Common myeloid progenitor, CD34-positive (primary cell): ENCODE results near the gene WIPI1.

Source experiments
- CTCF ChIA-PET: fragments of 350-600 bp; sonication (Branson Sonifier 250); formaldehyde crosslinking; loops from one replicate; lab custom pipeline; 2021; ENCODE audit warnings: antibody characterized with exemption; lab: Charles Lee
- POLR2A ChIA-PET: fragments of 350-600 bp; sonication (Branson Sonifier 250); formaldehyde crosslinking; loops from one replicate; lab custom pipeline; 2021; ENCODE audit warnings: antibody characterized with exemption; lab: Charles Lee
- DNase-seq, 3 donors: peaks; one replicate each; pipeline versions ENCODE4 v3.0.0 to v3.0.0-alpha.2; 2013
- H3K27ac ChIP-seq, 2 experiments: 1 replicate in 1 of 2; 2 replicates in 1 of 2; pipeline ENCODE4 v1.7.0; 2013; ENCODE audit warnings: inconsistent platforms in 2 of 2, low read length in 2 of 2, mild to moderate bottlenecking in 2 of 2, low read depth in 1 of 2, moderate library complexity in 1 of 2; ENCODE audit not compliant: severe bottlenecking in 2 of 2, insufficient read depth in 1 of 2, poor library complexity in 1 of 2
- H3K27me3 ChIP-seq, 5 experiments: replicated peaks in 2 of 5; 1 replicate in 3 of 5; 2 replicates in 2 of 5; pipeline versions ENCODE4 v1.6.1 to v1.7.0; 2013; ENCODE audit warnings: low read length in 4 of 5, mild to moderate bottlenecking in 2 of 5, moderate library complexity in 2 of 5, inconsistent platforms in 1 of 5; ENCODE audit not compliant: insufficient read depth in 5 of 5, control insufficient read depth in 4 of 5
- H3K36me3 ChIP-seq, 4 experiments: 1 replicate in 2 of 4; 2 replicates in 2 of 4; pipeline versions ENCODE4 v1.6.1 to v1.7.0; 2013; ENCODE audit warnings: low read length in 3 of 4, control low read depth in 1 of 4, mild to moderate bottlenecking in 1 of 4; ENCODE audit not compliant: control insufficient read depth in 4 of 4, insufficient read depth in 4 of 4
- H3K4me1 ChIP-seq, 4 experiments: 1 replicate in 3 of 4; 2 replicates in 1 of 4; pipeline versions ENCODE4 v1.6.1 to v1.7.1; 2013; ENCODE audit warnings: low read length in 3 of 4, mild to moderate bottlenecking in 3 of 4, control low read depth in 1 of 4, inconsistent platforms in 1 of 4, moderate library complexity in 1 of 4; ENCODE audit not compliant: control insufficient read depth in 4 of 4, insufficient read depth in 4 of 4; ENCODE audit errors: control extremely low read depth in 1 of 4
- H3K4me3 ChIP-seq, 7 experiments: 1 replicate in 4 of 7; 2 replicates in 3 of 7; pipeline versions ENCODE4 v1.5.1 to v1.7.0; 2013; ENCODE audit warnings: mild to moderate bottlenecking in 7 of 7, low read length in 6 of 7, moderate library complexity in 6 of 7, inconsistent platforms in 2 of 7, low read depth in 2 of 7, control low read depth in 1 of 7; ENCODE audit not compliant: insufficient read depth in 4 of 7, control insufficient read depth in 1 of 7; ENCODE audit errors: extremely low read depth in 1 of 7
- H3K9me3 ChIP-seq, 5 experiments: 1 replicate in 4 of 5; 2 replicates in 1 of 5; pipeline versions ENCODE4 v1.6.1 to v1.7.1; 2013; ENCODE audit warnings: low read length in 4 of 5, mild to moderate bottlenecking in 2 of 5, inconsistent platforms in 1 of 5, low read depth in 1 of 5, moderate library complexity in 1 of 5; ENCODE audit not compliant: control insufficient read depth in 4 of 5, insufficient read depth in 2 of 5; ENCODE audit errors: control extremely low read depth in 1 of 5
- WGBS: methylation state at CpG from one replicate; pipeline ENCODE4 v1.1.5; 2013; ENCODE audit not compliant: insufficient coverage; 5-methylcytosine and 5-hydroxymethylcytosine counted together

WIPI1 gene

GRCh38 chr17:68431045-68431608 lies 26.2 kb downstream of the WIPI1 start:
- Histone ChIP-seq H3K27ac (no peak overlapping the region), H3K4me1 (peaks cover 0 to 6% (median 3%) of the 10 kb centered on the region in 4 experiments), H3K27me3 (no peaks in the 10 kb centered on the region), H3K9me3 (no peaks in the 10 kb centered on the region), H3K4me3 (no peak overlapping the region), H3K36me3 (peaks cover 0 to 18% (median 2%) of the 10 kb centered on the region in 4 experiments)
- 100% methylated on average over 10 of the region's 13 CpGs for WGBS
- ChIA-PET POLR2A (no interaction called here), CTCF (interaction anchor here (0.7 to 3.1 kb wide), 9 partner anchors 12 to 247 kb away, joined by 3 to 22 read pairs (median 3); no protein-coding TSS in a partner anchor)
- no peak for DNase-seq

- H3K27ac ChIP-seq, result no peak overlapping the region
- ChIA-PET POLR2A (no interaction called here), CTCF (interaction anchor here (1.8 kb wide), 1 partner anchor 32 kb away, joined by 7 read pairs; no protein-coding TSS in a partner anchor)
- 99% methylated on average over 10 of the region's 11 CpGs for WGBS
- no peak overlapping the region for H3K4me3 ChIP-seq
- no peak for DNase-seq
- H3K36me3 ChIP-seq, result peaks cover 0 to 13% (median 2%) of the 10 kb centered on the region in 4 experiments
- no peaks in the 10 kb centered on the region for H3K27me3 ChIP-seq
- no peaks in the 10 kb centered on the region for H3K9me3 ChIP-seq
- no peaks in the 10 kb centered on the region for H3K4me1 ChIP-seq
Measured at GRCh38 chr17:68429881-68430280, 27.4 kb downstream of the WIPI1 start.

- no peaks in the 10 kb centered on the region for H3K4me1 ChIP-seq
- H3K4me3 ChIP-seq, result no peak overlapping the region
- DNase-seq, result no peak
- no peaks in the 10 kb centered on the region for H3K9me3 ChIP-seq
- peaks cover 0 to 13% (median 2%) of the 10 kb centered on the region in 4 experiments for H3K36me3 ChIP-seq
- ChIA-PET CTCF (interaction anchor here (1.2 to 1.6 kb wide), 3 partner anchors 11 to 229 kb away, joined by 4 to 7 read pairs (median 5); no protein-coding TSS in a partner anchor), POLR2A (interaction anchor here (0.8 kb wide), 1 partner anchor 12 kb away, joined by 3 read pairs; no protein-coding TSS in a partner anchor)
- H3K27me3 ChIP-seq, result no peaks in the 10 kb centered on the region
- WGBS, result 96% methylated on average over 14 of the region's 14 CpGs
- no peak overlapping the region for H3K27ac ChIP-seq
Measured at GRCh38 chr17:68428498-68429172, 28.7 kb downstream of the WIPI1 start.

DNA sequence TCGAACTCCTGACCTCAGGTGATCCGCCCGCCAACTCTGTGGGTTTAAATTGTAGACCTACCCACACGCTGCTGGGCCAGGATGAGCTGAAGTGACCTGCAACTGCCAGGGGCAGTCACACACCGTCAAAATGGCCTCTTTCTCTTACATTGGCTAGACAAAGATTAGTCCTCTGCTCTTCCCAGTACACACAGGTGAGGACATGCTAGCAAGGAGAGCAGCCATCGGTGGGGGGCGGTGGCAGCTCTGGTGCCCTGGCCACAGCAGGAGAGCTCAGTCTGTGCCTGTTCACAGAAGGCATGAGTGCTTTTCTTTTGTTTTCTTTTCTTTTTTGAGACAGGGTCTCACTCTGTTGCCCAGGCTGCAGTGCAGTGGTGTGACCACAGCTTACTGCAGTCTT lies 29.7 kb downstream of the WIPI1 start:
- Histone ChIP-seq H3K4me3 (no peak overlapping the region), H3K36me3 (peaks cover 0 to 8% (median under 1%) of the 10 kb centered on the region in 4 experiments), H3K9me3 (no peaks in the 10 kb centered on the region), H3K27me3 (no peaks in the 10 kb centered on the region), H3K27ac (no peak overlapping the region), H3K4me1 (no peaks in the 10 kb centered on the region)
- WGBS, result 100% methylated on average over 1 of the region's 7 CpGs
- CTCF ChIA-PET, result interaction anchor here (1.2 to 1.7 kb wide), 4 partner anchors 10 to 228 kb away, joined by 4 to 7 read pairs (median 4); no protein-coding TSS in a partner anchor
- no peak for DNase-seq
- POLR2A ChIA-PET, result no interaction called here

DNA sequence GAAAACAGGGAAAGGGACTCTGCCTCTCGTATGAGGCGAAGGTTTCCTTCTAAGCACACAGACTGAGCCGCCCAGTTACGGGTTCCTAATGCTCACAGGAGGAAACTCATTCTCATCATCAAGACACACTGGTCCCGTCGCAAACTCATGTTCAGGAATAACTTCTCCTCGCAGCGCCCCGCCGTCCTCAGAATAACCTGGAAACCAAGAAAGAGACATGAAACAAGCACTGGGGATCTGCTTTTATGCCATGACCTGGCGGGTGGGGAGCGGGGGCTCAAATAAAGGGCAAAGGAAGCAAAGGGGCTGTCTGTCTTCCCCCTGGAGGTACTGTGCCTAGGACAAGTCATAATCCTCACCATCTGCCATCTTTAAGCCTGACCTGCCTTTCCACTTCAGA lies 31.3 kb downstream of the WIPI1 start:
- no peaks in the 10 kb centered on the region for H3K9me3 ChIP-seq
- H3K27me3 ChIP-seq, result no peaks in the 10 kb centered on the region
- no peak overlapping the region for H3K27ac ChIP-seq
- CTCF ChIA-PET, result no interaction called here
- peaks cover 0 to 7% (median under 1%) of the 10 kb centered on the region in 4 experiments for H3K36me3 ChIP-seq
- no peak overlapping the region for H3K4me3 ChIP-seq
- WGBS, result 99% methylated on average over 10 of the region's 12 CpGs
- POLR2A ChIA-PET, result no interaction called here
- H3K4me1 ChIP-seq, result no peaks in the 10 kb centered on the region
- no peak for DNase-seq

- WGBS, result 93% methylated on average over 5 of the region's 6 CpGs
- H3K9me3 ChIP-seq, result no peaks in the 10 kb centered on the region
- H3K27ac ChIP-seq, result no peak overlapping the region
- POLR2A ChIA-PET, result no interaction called here
- H3K4me1 ChIP-seq, result no peaks in the 10 kb centered on the region
- DNase-seq, result no peak
- CTCF ChIA-PET, result interaction anchor here (0.8 to 1.1 kb wide), 2 partner anchors 8 to 146 kb away, joined by 3 to 5 read pairs; no protein-coding TSS in a partner anchor
- H3K27me3 ChIP-seq, result no peaks in the 10 kb centered on the region
- H3K36me3 ChIP-seq, result no peaks in the 10 kb centered on the region
- no peak overlapping the region for H3K4me3 ChIP-seq
Measured at GRCh38 chr17:68424861-68425260, 32.4 kb downstream of the WIPI1 start.

DNA sequence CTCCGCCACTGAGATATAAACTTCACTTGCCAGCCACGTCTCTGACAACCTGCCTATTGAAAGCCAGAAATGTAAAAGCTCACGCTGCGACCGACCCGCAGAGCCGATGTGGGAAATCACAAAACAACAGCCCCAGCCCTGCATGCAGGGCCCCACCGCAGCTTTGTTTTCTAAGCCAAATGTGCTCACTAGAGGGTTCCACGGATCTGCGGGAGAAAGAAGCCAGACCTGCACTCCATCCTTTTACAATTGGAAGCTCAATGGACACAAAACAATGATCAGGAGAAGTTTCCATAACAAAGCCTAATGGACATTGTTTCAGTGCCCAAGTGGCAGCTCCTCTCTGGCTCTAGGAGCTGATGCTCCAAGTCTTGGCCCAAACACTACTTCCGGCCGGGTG lies 33.1 kb downstream of the WIPI1 start:
- H3K9me3 ChIP-seq, result no peaks in the 10 kb centered on the region
- H3K36me3 ChIP-seq, result no peaks in the 10 kb centered on the region
- DNase-seq, result no peak
- WGBS, result 96% methylated on average over 11 of the region's 12 CpGs
- H3K27me3 ChIP-seq, result no peaks in the 10 kb centered on the region
- POLR2A ChIA-PET, result no interaction called here
- H3K27ac ChIP-seq, result no peak overlapping the region
- CTCF ChIA-PET, result interaction anchor here (1.1 kb wide), 1 partner anchor 146 kb away, joined by 3 read pairs; no protein-coding TSS in a partner anchor
- no peak overlapping the region for H3K4me3 ChIP-seq
- no peaks in the 10 kb centered on the region for H3K4me1 ChIP-seq
